GM21786 (cell line): ENCODE data around the gene RCN1.
"Not testable (repeated sequence)": the region's sequence is repeated elsewhere in the genome, so short reads cannot be mapped to it uniquely, and the experiment has no call there.

Experiments
- ATAC-seq: cut with Tn5 transposase; IDR thresholded peaks from one replicate; pipeline ENCODE4 v1.9.1; 2021; ENCODE audit not compliant: unreplicated experiment

RCN1 gene

DNA sequence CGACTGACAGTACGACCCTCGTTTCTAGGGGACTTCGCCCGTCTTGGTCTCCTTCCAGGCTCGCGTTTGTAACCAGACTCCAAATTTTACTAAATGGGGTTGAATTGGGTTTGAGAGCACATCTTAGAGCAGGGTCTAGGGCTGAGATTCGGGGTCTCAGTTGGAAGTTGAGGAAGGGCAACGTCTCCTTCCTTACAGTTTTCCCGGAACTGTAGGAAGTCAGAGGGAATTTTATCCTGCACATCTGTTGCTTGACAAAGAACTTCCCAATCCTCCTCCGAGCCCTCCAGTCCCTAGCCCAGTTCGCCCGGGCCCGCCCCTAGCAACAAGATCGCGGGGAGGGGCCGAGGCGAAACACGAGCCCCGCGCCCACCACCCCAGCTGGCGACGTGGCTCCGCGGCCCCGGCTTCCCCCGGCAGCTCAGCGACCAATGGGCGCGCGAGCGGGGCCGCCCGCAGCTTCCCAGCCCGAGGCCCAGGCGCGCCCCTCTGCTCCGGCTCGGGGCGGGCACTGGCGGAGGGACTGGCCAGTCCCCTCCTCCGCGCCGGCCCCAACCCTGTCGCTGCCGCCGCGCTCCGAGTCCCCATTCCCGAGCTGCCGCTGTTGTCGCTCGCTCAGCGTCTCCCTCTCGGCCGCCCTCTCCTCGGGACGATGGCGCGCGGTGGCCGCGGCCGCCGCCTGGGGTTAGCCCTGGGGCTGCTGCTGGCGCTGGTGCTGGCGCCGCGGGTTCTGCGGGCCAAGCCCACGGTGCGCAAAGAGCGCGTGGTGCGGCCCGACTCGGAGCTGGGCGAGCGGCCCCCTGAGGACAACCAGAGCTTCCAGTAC is at the start of gene RCN1:
Gene RCN1, plus strand, starts transcription at position 530 of the 826 bp plus-strand sequence. Its CDS starts 123 bp downstream, at position 653.
- peak; percentile 26 for ATAC-seq

DNA sequence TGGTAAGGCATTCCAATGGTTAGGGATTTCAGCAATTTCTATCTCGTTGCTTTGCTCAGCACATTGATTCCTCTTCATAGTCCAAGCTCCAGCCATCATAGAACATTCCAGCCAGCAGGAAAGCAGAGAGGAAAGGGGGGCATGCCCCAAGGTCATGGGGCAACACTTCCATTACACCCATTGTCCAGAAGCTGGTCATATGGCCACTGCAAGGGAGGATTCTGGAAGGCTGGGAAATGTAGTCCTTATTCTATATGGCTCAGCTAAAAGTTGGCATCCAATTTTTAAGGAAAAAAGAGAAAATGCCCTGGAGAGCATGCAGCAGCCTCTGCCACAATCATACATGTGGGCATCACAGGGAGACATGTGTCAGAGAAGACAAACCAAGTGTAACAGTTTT is 47.1 kb upstream of the RCN1 start:
- no peak for ATAC-seq

GRCh38 chr11:32044158-32044863 is 46.6 kb upstream of the RCN1 start:
- no peak for ATAC-seq

DNA sequence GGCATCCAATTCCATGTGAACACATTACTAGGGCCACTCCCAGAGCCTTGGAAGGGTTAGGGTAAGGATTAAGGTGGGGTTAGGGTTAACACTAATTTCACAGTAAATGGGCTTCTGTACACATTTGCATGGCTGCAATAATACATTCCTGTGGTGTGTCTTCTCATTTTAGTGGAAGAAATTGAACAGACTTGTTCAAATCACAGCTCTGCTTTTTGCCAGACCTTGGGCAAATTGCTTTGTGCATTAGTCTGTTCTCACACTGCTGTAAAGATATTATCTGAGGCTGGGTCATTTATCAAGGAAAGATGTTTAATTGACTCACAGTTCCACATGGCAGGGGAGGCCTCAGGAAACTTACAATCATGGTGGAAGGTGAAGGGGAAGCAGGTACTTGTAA is 45.4 kb upstream of the RCN1 start:
- no peak for ATAC-seq

GRCh38 chr11:32050264-32050663 is 40.6 kb upstream of the RCN1 start:
- ATAC-seq, result no peak

GRCh38 chr11:32052215-32052614 is 38.7 kb upstream of the RCN1 start:
- ATAC-seq, result peak; percentile 64

- no peak for ATAC-seq
Measured at GRCh38 chr11:32053151-32053888, 37.6 kb upstream of the RCN1 start.

DNA sequence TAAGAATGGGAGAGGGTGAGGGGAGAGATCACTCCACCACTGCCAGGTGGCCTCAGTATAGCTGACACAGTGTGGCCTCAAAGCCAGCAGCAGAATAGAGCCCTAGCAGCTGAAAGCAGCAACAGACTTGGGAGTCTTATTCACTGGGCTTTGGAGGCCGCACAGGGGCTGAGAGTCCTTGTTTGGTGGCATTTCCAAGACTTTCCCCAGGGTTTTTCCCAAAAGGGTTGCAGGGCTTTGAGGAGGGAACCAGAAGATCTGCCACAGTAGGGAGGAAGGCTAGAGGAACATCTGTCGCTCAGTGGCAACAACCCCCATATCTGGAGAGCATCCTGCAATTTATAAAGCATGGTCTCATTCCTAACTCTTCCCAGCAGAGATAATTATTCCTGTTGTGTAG is 35.0 kb upstream of the RCN1 start:
- no peak for ATAC-seq

DNA sequence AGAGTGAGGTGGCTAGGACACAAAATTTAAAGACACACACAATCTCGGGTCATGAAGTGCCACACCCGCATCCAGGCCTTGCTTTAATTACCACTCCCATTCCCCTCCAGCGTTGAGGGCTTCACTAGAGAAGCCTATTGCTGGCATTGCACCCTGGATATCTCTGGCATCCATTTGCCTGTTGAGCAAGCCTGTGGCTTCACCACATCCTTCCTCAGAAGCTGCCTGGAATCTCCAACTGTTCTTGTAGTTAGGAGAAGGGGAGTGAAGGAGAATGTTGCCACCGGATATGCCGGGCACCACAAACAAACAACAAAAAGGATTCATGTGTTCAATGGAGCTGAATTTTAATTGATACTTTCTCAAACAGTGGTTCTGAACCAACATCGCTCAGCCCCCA is 34.4 kb upstream of the RCN1 start:
- ATAC-seq, result no peak

GRCh38 chr11:32059686-32060462 is 31.0 kb upstream of the RCN1 start:
- no peak for ATAC-seq

- no peak for ATAC-seq
Measured at GRCh38 chr11:32062540-32062939, 28.3 kb upstream of the RCN1 start.

DNA sequence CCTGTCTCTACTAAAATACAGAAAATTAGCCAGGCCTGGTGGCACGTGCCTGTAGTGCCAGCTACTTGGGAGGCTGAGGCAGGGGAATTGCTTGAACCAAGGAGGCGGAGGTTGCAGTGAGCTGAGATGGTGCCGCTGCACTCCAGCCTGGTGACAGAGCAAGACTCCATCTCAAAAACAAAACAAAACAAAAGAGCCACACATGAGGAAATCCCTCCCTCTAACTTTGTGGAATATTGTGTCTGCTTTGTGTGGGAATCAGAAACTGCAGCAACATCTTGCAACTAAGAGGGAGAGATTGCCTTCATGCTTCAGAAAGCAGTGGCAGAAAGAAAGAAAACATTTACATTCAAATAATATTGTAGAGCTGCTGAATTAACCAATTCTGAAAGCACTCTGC is 27.8 kb upstream of the RCN1 start:
- ATAC-seq, result not testable (repeated sequence)

DNA sequence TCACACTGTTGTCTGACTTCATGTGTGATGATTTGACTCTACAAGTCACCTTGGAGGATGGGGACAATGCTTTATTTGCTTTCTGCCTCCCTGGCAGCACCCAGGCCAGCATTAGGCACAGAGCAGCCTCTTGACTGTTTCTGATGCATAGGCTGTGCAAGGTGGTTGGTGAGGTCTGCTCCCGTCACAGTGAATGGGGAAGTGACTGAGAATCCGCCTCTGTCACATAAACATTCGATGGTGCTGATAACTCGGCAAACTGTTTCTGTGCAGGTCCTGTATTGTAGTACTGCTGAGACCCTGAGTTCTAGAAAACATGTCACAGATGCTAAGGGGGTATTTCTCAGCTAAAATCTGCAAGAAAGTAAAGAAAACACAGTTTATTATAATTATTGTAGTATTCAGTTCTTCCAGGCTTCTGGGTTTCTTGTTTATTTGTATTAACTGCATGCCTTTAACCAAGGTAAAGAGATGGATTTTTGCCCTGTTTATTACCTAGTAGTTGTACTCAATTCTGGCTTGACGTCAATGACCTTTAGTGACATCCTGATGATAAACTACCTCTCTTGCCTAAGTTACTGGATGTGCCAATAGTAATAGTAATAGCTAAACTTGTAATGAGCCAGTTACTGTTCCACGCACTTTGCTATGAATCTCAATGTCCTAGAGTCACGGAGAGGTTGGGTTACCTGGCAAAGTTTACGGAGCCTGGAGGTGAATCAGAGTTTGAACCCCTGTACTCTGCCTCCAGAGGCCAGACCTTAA is 24.8 kb upstream of the RCN1 start:
- no peak for ATAC-seq

GRCh38 chr11:32068134-32068870 is 22.6 kb upstream of the RCN1 start:
- ATAC-seq, result no peak

GRCh38 chr11:32069361-32070058 is 21.4 kb upstream of the RCN1 start:
- ATAC-seq, result peak; percentile 81

GRCh38 chr11:32070692-32071091 is 20.2 kb upstream of the RCN1 start:
- ATAC-seq, result no peak

DNA sequence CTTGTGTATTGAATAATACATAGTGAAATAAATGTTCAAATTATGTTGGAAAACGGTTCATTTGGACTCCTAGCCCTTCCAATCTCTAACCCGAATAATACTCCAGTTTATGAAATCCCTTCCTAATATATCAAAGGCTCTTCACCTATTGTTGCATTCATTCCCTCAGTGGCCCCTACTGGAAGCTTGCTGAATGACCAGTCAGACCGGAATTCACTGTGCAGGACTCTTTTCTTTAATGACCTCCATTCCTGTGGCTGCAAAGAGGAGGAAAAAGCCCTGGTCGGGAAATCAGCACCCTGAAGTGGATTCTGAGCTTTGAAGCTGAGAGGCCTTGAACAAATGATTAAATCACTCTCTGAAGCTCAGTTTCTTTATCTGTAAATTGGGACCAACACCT is 19.1 kb upstream of the RCN1 start:
- ATAC-seq, result no peak

GRCh38 chr11:32072872-32073643 is 17.8 kb upstream of the RCN1 start:
- ATAC-seq, result no peak
